Thyroid gland (tissue), 4 donors: Measurements from ENCODE around the gene PLCG2.

ENCODE experiments used
- POLR2A ChIP-seq, 2 donors: fragments of 450-650 bp; IDR thresholded peaks; one replicate each; pipeline ENCODE4 v1.6.1; 2017; ENCODE audit warnings: antibody characterized with exemption in 2 of 2, mild to moderate bottlenecking in 2 of 2, moderate library complexity in 1 of 2
- TF ChIP-seq, protein P1 (sequence below), 6 experiments: fragments of 200-600 bp in 3 of 6; fragments of 450-650 bp in 3 of 6; sonication (generic) in 3 of 6; IDR thresholded peaks; one replicate each; pipeline ENCODE4 v1.5.1; 2016 to 2019; ENCODE audit warnings: antibody characterized with exemption in 6 of 6, mild to moderate bottlenecking in 2 of 6, inconsistent platforms in 1 of 6, moderate library complexity in 1 of 6

DNA sequence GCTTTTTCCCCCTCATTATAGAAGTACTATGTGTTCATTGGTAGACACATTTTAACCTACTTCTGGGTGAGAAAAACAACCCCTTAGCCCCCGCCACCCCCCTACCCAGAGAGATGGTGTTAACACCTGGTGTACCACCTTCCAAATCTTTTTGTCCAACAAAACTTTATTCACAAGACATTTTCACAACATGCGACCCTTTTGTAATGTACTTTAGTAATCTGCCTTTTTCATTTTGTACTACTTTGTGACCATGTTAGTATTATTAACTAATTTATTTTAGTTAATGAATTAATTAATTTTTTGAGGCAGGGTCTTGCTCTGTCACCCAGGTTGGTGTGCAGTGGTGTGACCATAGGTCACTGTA lies 20.0 kb downstream of the PLCG2 start:
- TF ChIP-seq, protein P1, sequence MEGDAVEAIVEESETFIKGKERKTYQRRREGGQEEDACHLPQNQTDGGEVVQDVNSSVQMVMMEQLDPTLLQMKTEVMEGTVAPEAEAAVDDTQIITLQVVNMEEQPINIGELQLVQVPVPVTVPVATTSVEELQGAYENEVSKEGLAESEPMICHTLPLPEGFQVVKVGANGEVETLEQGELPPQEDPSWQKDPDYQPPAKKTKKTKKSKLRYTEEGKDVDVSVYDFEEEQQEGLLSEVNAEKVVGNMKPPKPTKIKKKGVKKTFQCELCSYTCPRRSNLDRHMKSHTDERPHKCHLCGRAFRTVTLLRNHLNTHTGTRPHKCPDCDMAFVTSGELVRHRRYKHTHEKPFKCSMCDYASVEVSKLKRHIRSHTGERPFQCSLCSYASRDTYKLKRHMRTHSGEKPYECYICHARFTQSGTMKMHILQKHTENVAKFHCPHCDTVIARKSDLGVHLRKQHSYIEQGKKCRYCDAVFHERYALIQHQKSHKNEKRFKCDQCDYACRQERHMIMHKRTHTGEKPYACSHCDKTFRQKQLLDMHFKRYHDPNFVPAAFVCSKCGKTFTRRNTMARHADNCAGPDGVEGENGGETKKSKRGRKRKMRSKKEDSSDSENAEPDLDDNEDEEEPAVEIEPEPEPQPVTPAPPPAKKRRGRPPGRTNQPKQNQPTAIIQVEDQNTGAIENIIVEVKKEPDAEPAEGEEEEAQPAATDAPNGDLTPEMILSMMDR (IDR thresholded peaks at IDR 0.05): no peak
- no peak for TF ChIP-seq POLR2A (IDR thresholded peaks at IDR 0.05)
